OCI-LY1 (cell line): Measurements from ENCODE around the gene DBN1.

Experiments used
- H2AFZ ChIP-seq: fragments of 200-600 bp; sonication (generic), shearing (Covaris generic); 2 replicates; pipeline ENCODE4 v1.6.0; 2014; ENCODE audit warnings: antibody characterized with exemption, mild to moderate bottlenecking, low read length
- H3F3A ChIP-seq: fragments of 200-600 bp; sonication (generic), shearing (Covaris generic); 2 replicates; pipeline ENCODE4 v1.6.0; 2014; ENCODE audit warnings: mild to moderate bottlenecking, antibody characterized with exemption, low read length, moderate library complexity; ENCODE audit not compliant: insufficient read depth
- H3K27ac ChIP-seq: fragments of 200-600 bp; sonication (generic); 2 replicates; pipeline ENCODE4 v1.5.1; 2014; ENCODE audit warnings: low read length, mixed run types, mild to moderate bottlenecking, low read depth; ENCODE audit not compliant: poor library complexity, severe bottlenecking
- H3K27me3 ChIP-seq: fragments of 200-600 bp; sonication (generic); 2 replicates; pipeline ENCODE4 v1.6.0; 2014; ENCODE audit warnings: antibody characterized with exemption, mild to moderate bottlenecking, low read length, moderate library complexity; ENCODE audit not compliant: insufficient read depth
- H3K36me3 ChIP-seq: fragments of 200-600 bp; sonication (generic); 2 replicates; pipeline ENCODE4 v1.6.1; 2014; ENCODE audit warnings: mild to moderate bottlenecking, antibody characterized with exemption, low read length, moderate library complexity, mixed read lengths; ENCODE audit not compliant: insufficient read depth
- H3K4me1 ChIP-seq: fragments of 200-600 bp; sonication (generic); 2 replicates; pipeline ENCODE4 v1.5.1; 2014; ENCODE audit warnings: mild to moderate bottlenecking, low read length, moderate library complexity; ENCODE audit not compliant: insufficient read depth, severe bottlenecking
- H3K4me2 ChIP-seq: fragments of 200-600 bp; sonication (generic), shearing (Covaris generic); 2 replicates; pipeline ENCODE4 v1.6.1; 2014; ENCODE audit warnings: low read length
- H3K4me3 ChIP-seq: fragments of 200-600 bp; sonication (generic); 2 replicates; pipeline ENCODE4 v1.5.1; 2014; ENCODE audit warnings: low read length, low read depth, mild to moderate bottlenecking, mixed read lengths; ENCODE audit not compliant: poor library complexity, severe bottlenecking
- H3K79me2 ChIP-seq: fragments of 200-600 bp; shearing (Covaris generic); 2 replicates; pipeline ENCODE4 v1.6.1; 2016; ENCODE audit warnings: mixed run types, low read length, mixed read lengths; ENCODE audit not compliant: insufficient read depth
- H3K9ac ChIP-seq: fragments of 200-600 bp; sonication (generic), shearing (Covaris generic); 2 replicates; pipeline ENCODE4 v1.6.1; 2014; ENCODE audit warnings: mild to moderate bottlenecking, low read length, mixed read lengths
- H3K9me2 ChIP-seq: fragments of 200-600 bp; sonication (generic), shearing (Covaris generic); 2 replicates; pipeline ENCODE4 v1.6.1; 2014; ENCODE audit warnings: low read depth, mild to moderate bottlenecking, low read length, mixed read lengths
- H3K9me3 ChIP-seq: fragments of 200-600 bp; shearing (Covaris generic); 2 replicates; pipeline ENCODE4 v1.6.1; 2014; ENCODE audit warnings: low read length, mixed read lengths
- H4K20me1 ChIP-seq: fragments of 200-600 bp; sonication (generic), shearing (Covaris generic); 2 replicates; pipeline ENCODE4 v1.6.0; 2016; ENCODE audit warnings: mild to moderate bottlenecking, low read length; ENCODE audit not compliant: insufficient read depth
- EZH2 ChIP-seq: fragments of 200-600 bp; sonication (generic), shearing (Covaris generic); IDR thresholded peaks from 2 replicates; pipeline ENCODE4 v1.8.0; 2017; ENCODE audit warnings: borderline replicate concordance, mixed run types, mild to moderate bottlenecking, antibody characterized with exemption, low read length, moderate library complexity, mixed read lengths
- TF ChIP-seq, protein P1 (sequence below): fragments of 200-600 bp; sonication (generic), shearing (Covaris generic); IDR thresholded peaks from 2 replicates; pipeline ENCODE4 v1.5.1; 2017; ENCODE audit warnings: mild to moderate bottlenecking, antibody characterized with exemption, low read length, moderate library complexity, mixed read lengths

Gene DBN1

DNA sequence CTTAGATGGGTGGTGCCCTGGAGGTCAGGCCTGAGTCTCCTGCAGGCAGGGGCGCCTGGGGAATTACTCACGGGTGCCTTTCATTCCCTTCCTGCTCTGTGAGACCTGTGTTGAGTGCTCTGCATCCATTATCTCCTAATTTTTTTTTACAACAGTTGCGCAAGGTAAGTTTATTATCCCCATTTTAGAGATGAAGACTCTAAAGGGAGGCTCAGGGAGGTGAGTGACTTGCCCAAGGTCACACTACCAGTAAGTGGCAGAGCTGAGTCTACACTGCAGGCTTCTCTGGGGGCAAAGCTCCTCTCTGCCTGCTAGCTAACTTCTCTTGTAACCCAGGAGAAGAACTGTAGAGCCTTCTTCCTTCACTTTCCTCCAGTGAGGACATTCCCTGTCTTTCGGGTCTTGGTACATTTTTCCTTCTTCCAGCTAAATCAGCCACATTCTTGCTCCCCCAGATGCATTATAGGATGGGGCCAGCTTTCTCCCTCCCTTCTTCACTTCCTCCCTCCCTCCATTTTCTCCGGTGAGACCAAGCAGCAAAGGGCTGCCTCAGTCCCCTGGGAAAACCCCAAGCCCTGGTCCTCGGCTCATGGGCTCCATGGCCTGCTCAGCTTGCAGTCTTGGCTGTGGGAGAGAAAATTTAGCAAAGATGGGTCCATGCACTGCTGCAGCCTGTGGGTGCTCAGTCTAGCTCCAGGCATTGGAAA is 25.0 kb downstream of the DBN1 start:
- Histone ChIP-seq H2AFZ (no peak overlapping the region), H3K9ac (peak overlapping the region; percentile 54; the same call in 1 of the 2 replicates), H3K9me2 (no peaks in the 10 kb centered on the region), H3K4me1 (peaks cover 40% of the 10 kb centered on the region), H4K20me1 (no peaks in the 10 kb centered on the region), H3K36me3 (no peaks in the 10 kb centered on the region; the same call in 1 of the 2 replicates), H3K4me2 (peak overlapping the region; percentile 59), H3K79me2 (no peaks in the 10 kb centered on the region), H3F3A (no peaks in the 10 kb centered on the region), H3K27me3 (no peaks in the 10 kb centered on the region), H3K9me3 (no peaks in the 10 kb centered on the region), H3K27ac (peak overlapping the region; percentile 69), H3K4me3 (peak overlapping the region; percentile 47)
- TF ChIP-seq, protein P1, sequence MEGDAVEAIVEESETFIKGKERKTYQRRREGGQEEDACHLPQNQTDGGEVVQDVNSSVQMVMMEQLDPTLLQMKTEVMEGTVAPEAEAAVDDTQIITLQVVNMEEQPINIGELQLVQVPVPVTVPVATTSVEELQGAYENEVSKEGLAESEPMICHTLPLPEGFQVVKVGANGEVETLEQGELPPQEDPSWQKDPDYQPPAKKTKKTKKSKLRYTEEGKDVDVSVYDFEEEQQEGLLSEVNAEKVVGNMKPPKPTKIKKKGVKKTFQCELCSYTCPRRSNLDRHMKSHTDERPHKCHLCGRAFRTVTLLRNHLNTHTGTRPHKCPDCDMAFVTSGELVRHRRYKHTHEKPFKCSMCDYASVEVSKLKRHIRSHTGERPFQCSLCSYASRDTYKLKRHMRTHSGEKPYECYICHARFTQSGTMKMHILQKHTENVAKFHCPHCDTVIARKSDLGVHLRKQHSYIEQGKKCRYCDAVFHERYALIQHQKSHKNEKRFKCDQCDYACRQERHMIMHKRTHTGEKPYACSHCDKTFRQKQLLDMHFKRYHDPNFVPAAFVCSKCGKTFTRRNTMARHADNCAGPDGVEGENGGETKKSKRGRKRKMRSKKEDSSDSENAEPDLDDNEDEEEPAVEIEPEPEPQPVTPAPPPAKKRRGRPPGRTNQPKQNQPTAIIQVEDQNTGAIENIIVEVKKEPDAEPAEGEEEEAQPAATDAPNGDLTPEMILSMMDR, result no peak

DNA sequence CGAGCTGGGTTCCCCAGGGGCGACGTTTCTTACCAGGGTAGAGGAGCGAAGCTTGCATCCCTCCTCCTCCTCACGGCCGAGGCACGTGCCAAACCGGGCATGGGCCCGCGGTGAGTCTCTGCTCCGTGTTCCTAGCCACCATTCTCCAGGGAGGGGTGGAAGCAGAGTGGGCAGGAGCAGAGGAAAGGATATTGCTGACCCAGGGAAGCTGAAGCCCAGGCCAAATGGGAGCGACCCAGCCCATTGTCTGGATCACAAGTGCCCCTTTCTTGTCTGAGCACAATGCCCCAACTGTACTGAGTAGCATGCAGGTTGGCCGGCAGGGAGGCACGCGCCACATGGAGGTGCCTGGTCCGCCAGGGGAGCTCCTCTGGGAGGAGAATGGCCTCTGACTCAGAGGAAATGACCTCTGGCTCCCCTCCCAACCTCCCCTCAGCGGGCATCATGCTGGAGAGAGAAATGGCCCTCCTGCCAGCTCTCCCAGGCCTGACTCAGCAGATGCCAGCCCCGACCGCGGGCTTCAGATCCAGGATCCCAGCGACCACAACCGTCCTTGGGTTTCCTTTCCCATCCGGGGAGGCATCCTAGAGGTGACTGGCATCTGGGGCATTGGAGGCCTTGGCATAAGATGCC is 25.7 kb downstream of the DBN1 start:
- H3K79me2 ChIP-seq, result no peaks in the 10 kb centered on the region
- H3K9ac ChIP-seq, result peak overlapping the region; percentile 54; the same call in 1 of the 2 replicates
- peak overlapping the region; percentile 59 for H3K4me2 ChIP-seq
- no peaks in the 10 kb centered on the region for H3F3A ChIP-seq
- peak overlapping the region; percentile 69 for H3K27ac ChIP-seq
- H3K36me3 ChIP-seq, result no peaks in the 10 kb centered on the region; the same call in 1 of the 2 replicates
- TF ChIP-seq, protein P1, result no peak
- TF ChIP-seq EZH2, result no peak
- H3K4me3 ChIP-seq, result peak overlapping the region; percentile 47
- H4K20me1 ChIP-seq, result no peaks in the 10 kb centered on the region
- no peaks in the 10 kb centered on the region for H3K27me3 ChIP-seq
- no peaks in the 10 kb centered on the region for H3K9me3 ChIP-seq
- no peaks in the 10 kb centered on the region for H3K9me2 ChIP-seq
- no peak overlapping the region for H2AFZ ChIP-seq
- peaks cover 33% of the 10 kb centered on the region for H3K4me1 ChIP-seq

DNA sequence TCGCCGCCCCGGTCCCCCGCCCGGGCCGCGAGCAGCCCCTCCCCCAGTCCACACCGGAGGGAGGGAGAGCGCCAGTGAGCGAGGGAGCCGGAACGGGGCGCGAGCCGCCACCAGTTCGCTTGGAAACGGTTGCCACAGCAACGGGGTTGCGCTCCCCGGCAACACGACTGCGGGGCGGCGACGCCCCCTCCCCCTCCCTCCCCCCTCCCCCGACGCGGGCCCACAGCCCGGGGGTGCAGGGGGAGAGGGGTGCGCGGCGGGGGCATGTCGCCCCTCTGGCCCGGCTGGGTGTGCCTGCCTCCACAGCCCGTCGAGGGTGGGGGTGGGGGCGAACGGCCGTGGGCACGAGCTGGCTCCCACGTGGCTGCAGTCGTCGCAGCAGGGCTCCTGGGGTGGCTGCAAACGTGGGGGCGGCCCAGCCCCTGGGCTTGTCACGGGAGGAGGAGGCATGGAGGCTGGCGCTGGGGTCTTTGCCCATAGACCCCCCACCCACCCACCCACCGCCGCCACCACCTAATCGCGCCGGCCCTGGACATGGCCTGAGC is 26.3 kb downstream of the DBN1 start:
- Histone ChIP-seq H3K79me2 (no peaks in the 10 kb centered on the region), H3K9ac (peak overlapping the region; percentile 71), H3F3A (no peaks in the 10 kb centered on the region), H3K36me3 (peaks cover 6% of the 10 kb centered on the region; the same call in 1 of the 2 replicates), H3K27ac (no peak overlapping the region), H2AFZ (no peak overlapping the region), H3K4me1 (peaks cover 30% of the 10 kb centered on the region), H4K20me1 (no peaks in the 10 kb centered on the region), H3K9me2 (no peaks in the 10 kb centered on the region), H3K27me3 (no peaks in the 10 kb centered on the region), H3K4me2 (peak overlapping the region; percentile 75), H3K4me3 (peak overlapping the region; percentile 62), H3K9me3 (no peaks in the 10 kb centered on the region)
- TF ChIP-seq EZH2, result no peak
- TF ChIP-seq, protein P1, result no peak
